Mucosa of rectum (tissue), 2 donors: Measurements from ENCODE around the gene ETDA.
"Not testable (repeated sequence)": the region's sequence is repeated elsewhere in the genome, so short reads cannot be mapped to it uniquely, and the experiment has no call there.

Experiments
- H3K27ac ChIP-seq, 2 donors: one replicate each; pipeline ENCODE4 v1.7.0; 2013; ENCODE audit warnings: inconsistent platforms in 2 of 2, low read depth in 2 of 2, low read length in 2 of 2
- H3K27me3 ChIP-seq, 2 donors: one replicate each; pipeline ENCODE4 v1.7.0; 2013; ENCODE audit warnings: low read length in 2 of 2; ENCODE audit not compliant: control insufficient read depth in 2 of 2, insufficient read depth in 2 of 2
- H3K36me3 ChIP-seq, 2 donors: one replicate each; pipeline ENCODE4 v1.7.0; 2013; ENCODE audit warnings: low read length in 2 of 2; ENCODE audit not compliant: control insufficient read depth in 2 of 2, insufficient read depth in 2 of 2
- H3K4me1 ChIP-seq, 2 donors: one replicate each; pipeline ENCODE4 v1.7.0; 2013; ENCODE audit warnings: low read length in 2 of 2, mild to moderate bottlenecking in 1 of 2; ENCODE audit not compliant: control insufficient read depth in 2 of 2, insufficient read depth in 2 of 2
- H3K4me3 ChIP-seq, 2 donors: one replicate each; pipeline ENCODE4 v1.7.0; 2013; ENCODE audit warnings: low read length in 2 of 2
- H3K9ac ChIP-seq, 2 donors: one replicate each; pipeline ENCODE4 v1.7.0; 2013; ENCODE audit warnings: low read length in 2 of 2, low read depth in 1 of 2, mild to moderate bottlenecking in 1 of 2
- H3K9me3 ChIP-seq, 2 donors: one replicate each; pipeline ENCODE4 v1.7.0; 2013; ENCODE audit warnings: low read length in 2 of 2; ENCODE audit not compliant: control insufficient read depth in 2 of 2
- donor health status: healthy.
- donor health status: Normal muscosa, but diverticular disease.

The ETDA gene

GRCh38 chrX:135252011-135252518 lies at the start of gene ETDA:
TSS of gene ETDA (plus strand) at chrX:135252061. CDS start at chrX:135253277, 1,216 bp downstream.
- H3K4me1 ChIP-seq, H3K9ac ChIP-seq, H3K9me3 ChIP-seq, H3K4me3 ChIP-seq, H3K27me3 ChIP-seq, H3K36me3 ChIP-seq, H3K27ac ChIP-seq: not testable (repeated sequence)

GRCh38 chrX:135206427-135206826 lies 45.4 kb upstream of the ETDA start:
- H3K36me3 ChIP-seq, H3K4me1 ChIP-seq, H3K4me3 ChIP-seq, H3K9me3 ChIP-seq, H3K9ac ChIP-seq, H3K27ac ChIP-seq, H3K27me3 ChIP-seq: not testable (repeated sequence)

GRCh38 chrX:135213200-135213844 lies 38.5 kb upstream of the ETDA start:
- no peaks in the 10 kb centered on the region for H3K4me1 ChIP-seq
- no peaks in the 10 kb centered on the region for H3K27me3 ChIP-seq
- H3K27ac ChIP-seq, result no peak overlapping the region
- H3K9me3 ChIP-seq, result no peaks in the 10 kb centered on the region
- no peak overlapping the region for H3K4me3 ChIP-seq
- H3K36me3 ChIP-seq, result no peaks in the 10 kb centered on the region
- H3K9ac ChIP-seq, result no peak overlapping the region

- H3K27me3 ChIP-seq, H3K36me3 ChIP-seq, H3K9ac ChIP-seq, H3K27ac ChIP-seq, H3K4me3 ChIP-seq, H3K9me3 ChIP-seq, H3K4me1 ChIP-seq: not testable (repeated sequence)
Observed at GRCh38 chrX:135245989-135246388, 5.9 kb upstream of the ETDA start.

GRCh38 chrX:135256087-135256684 lies 4.3 kb downstream of the ETDA start:
- H3K4me3 ChIP-seq, H3K27ac ChIP-seq, H3K9me3 ChIP-seq, H3K4me1 ChIP-seq, H3K27me3 ChIP-seq, H3K36me3 ChIP-seq, H3K9ac ChIP-seq: not testable (repeated sequence)

GRCh38 chrX:135256923-135257322 lies 5.1 kb downstream of the ETDA start:
- H3K36me3 ChIP-seq, result no peaks in the 10 kb centered on the region
- no peak overlapping the region for H3K27ac ChIP-seq
- no peak overlapping the region for H3K4me3 ChIP-seq

GRCh38 chrX:135257469-135257868 lies 5.6 kb downstream of the ETDA start:
- Histone ChIP-seq H3K27ac (no peak overlapping the region), H3K9me3 (no peaks in the 10 kb centered on the region), H3K4me1 (no peaks in the 10 kb centered on the region), H3K36me3 (no peaks in the 10 kb centered on the region), H3K27me3 (no peaks in the 10 kb centered on the region), H3K9ac (no peak overlapping the region), H3K4me3 (no peak overlapping the region)

More at GRCh38 chrX:135256923-135257322, 5.1 kb downstream of the ETDA start:
- H3K4me1 ChIP-seq, result no peaks in the 10 kb centered on the region
- no peak overlapping the region for H3K9ac ChIP-seq
- no peaks in the 10 kb centered on the region for H3K9me3 ChIP-seq
- H3K27me3 ChIP-seq, result no peaks in the 10 kb centered on the region

GRCh38 chrX:135260976-135261375 lies 9.1 kb downstream of the ETDA start:
- not testable (repeated sequence) for H3K4me3 ChIP-seq, H3K9me3 ChIP-seq, H3K27me3 ChIP-seq, H3K27ac ChIP-seq, H3K36me3 ChIP-seq, H3K9ac ChIP-seq, H3K4me1 ChIP-seq

- not testable (repeated sequence) for H3K4me3 ChIP-seq, H3K4me1 ChIP-seq, H3K36me3 ChIP-seq, H3K9ac ChIP-seq, H3K27ac ChIP-seq, H3K9me3 ChIP-seq, H3K27me3 ChIP-seq
Observed at GRCh38 chrX:135263376-135263775, 11.5 kb downstream of the ETDA start.

GRCh38 chrX:135264206-135264605 lies 12.3 kb downstream of the ETDA start:
- Histone ChIP-seq H3K9me3 (no peaks in the 10 kb centered on the region), H3K4me3 (no peak overlapping the region), H3K9ac (no peak overlapping the region), H3K27me3 (no peaks in the 10 kb centered on the region), H3K4me1 (no peaks in the 10 kb centered on the region), H3K36me3 (no peaks in the 10 kb centered on the region), H3K27ac (no peak overlapping the region)
